Measurements from ENCODE around the gene SLC23A1.
"Not testable (repeated sequence)": the region's sequence is repeated elsewhere in the genome, so short reads cannot be mapped to it uniquely, and the experiment has no call there.

Gene SLC23A1

GRCh38 chr5:139410993-139411828 is 28.1 kb upstream of the SLC23A1 start:
- H2AFZ ChIP-seq (ENCODE audit: low read length), result no peak overlapping the region

GRCh38 chr5:139410121-139410992 is 27.3 kb upstream of the SLC23A1 start:
- no peak overlapping the region for H3K4me2 ChIP-seq (ENCODE audit: low read depth, low read length, poor library complexity, severe bottlenecking)
- no peaks in the 10 kb centered on the region for H3K9me3 ChIP-seq (ENCODE audit: insufficient read depth, low read depth, low read length)
- H2AFZ ChIP-seq (ENCODE audit: low read length), result no peak overlapping the region
- no peaks in the 10 kb centered on the region for H3F3A ChIP-seq (ENCODE audit: low read depth)
- TF ChIP-seq EZH2phosphoT487 (IDR thresholded peaks at IDR 0.05; ENCODE audit: borderline replicate concordance) (no peak), CTCF (conservative IDR thresholded peaks at IDR 0.05; ENCODE audit: low read length) (no peak)
- no peaks in the 10 kb centered on the region for H3K9me2 ChIP-seq (replicated peaks; ENCODE audit: low read depth, low read length)
- H3K4me3 ChIP-seq (ENCODE audit: low read length, poor library complexity, severe bottlenecking), result no peak overlapping the region
- no peaks in the 10 kb centered on the region for H3K27me3 ChIP-seq (ENCODE audit: insufficient read depth, low read length, poor library complexity, severe bottlenecking)
- no peak overlapping the region for H3K9ac ChIP-seq (ENCODE audit: low read depth, low read length, poor library complexity, severe bottlenecking)
- no peaks in the 10 kb centered on the region for H3K36me3 ChIP-seq (ENCODE audit: insufficient read depth, low read length)
- no peaks in the 10 kb centered on the region for H4K20me1 ChIP-seq (ENCODE audit: insufficient read depth, low read length, poor library complexity, severe bottlenecking)
- no peaks in the 10 kb centered on the region for H3K79me2 ChIP-seq (ENCODE audit: insufficient read depth, low read length)
- H3K4me1 ChIP-seq (ENCODE audit: insufficient read depth, low read length, poor library complexity, severe bottlenecking), result peaks cover 18% of the 10 kb centered on the region

More at GRCh38 chr5:139410993-139411828, 28.1 kb upstream of the SLC23A1 start:
- Histone ChIP-seq H3K9me3 (ENCODE audit: insufficient read depth, low read depth, low read length) (no peaks in the 10 kb centered on the region), H3K9ac (ENCODE audit: low read depth, low read length, poor library complexity, severe bottlenecking) (no peak overlapping the region), H3K4me2 (ENCODE audit: low read depth, low read length, poor library complexity, severe bottlenecking) (no peak overlapping the region), H3K79me2 (ENCODE audit: insufficient read depth, low read length) (no peaks in the 10 kb centered on the region), H3F3A (ENCODE audit: low read depth) (no peaks in the 10 kb centered on the region), H3K4me1 (ENCODE audit: insufficient read depth, low read length, poor library complexity, severe bottlenecking) (peaks cover 26% of the 10 kb centered on the region), H3K9me2 (replicated peaks; ENCODE audit: low read depth, low read length) (no peaks in the 10 kb centered on the region), H4K20me1 (ENCODE audit: insufficient read depth, low read length, poor library complexity, severe bottlenecking) (no peaks in the 10 kb centered on the region), H3K27me3 (ENCODE audit: insufficient read depth, low read length, poor library complexity, severe bottlenecking) (no peaks in the 10 kb centered on the region), H3K4me3 (ENCODE audit: low read length, poor library complexity, severe bottlenecking) (no peak overlapping the region), H3K36me3 (ENCODE audit: insufficient read depth, low read length) (no peaks in the 10 kb centered on the region)
- TF ChIP-seq EZH2phosphoT487 (IDR thresholded peaks at IDR 0.05; ENCODE audit: borderline replicate concordance), result no peak
- TF ChIP-seq CTCF (conservative IDR thresholded peaks at IDR 0.05; ENCODE audit: low read length), result no peak

- peaks cover 13% of the 10 kb centered on the region for H3K4me1 ChIP-seq (ENCODE audit: insufficient read depth, low read length, poor library complexity, severe bottlenecking)
- H3F3A ChIP-seq (ENCODE audit: low read depth), result not testable (repeated sequence)
Observed at GRCh38 chr5:139409116-139409515, 26.0 kb upstream of the SLC23A1 start.

More at GRCh38 chr5:139409116-139409515, 26.0 kb upstream of the SLC23A1 start:
- not testable (repeated sequence) for H3K9me2 ChIP-seq (replicated peaks; ENCODE audit: low read depth, low read length); H3K36me3 ChIP-seq (ENCODE audit: insufficient read depth, low read length); H2AFZ ChIP-seq (ENCODE audit: low read length); H3K4me2 ChIP-seq (ENCODE audit: low read depth, low read length, poor library complexity, severe bottlenecking); H3K9ac ChIP-seq (ENCODE audit: low read depth, low read length, poor library complexity, severe bottlenecking); H3K27me3 ChIP-seq (ENCODE audit: insufficient read depth, low read length, poor library complexity, severe bottlenecking); H3K9me3 ChIP-seq (ENCODE audit: insufficient read depth, low read depth, low read length); H3K79me2 ChIP-seq (ENCODE audit: insufficient read depth, low read length); H3K4me3 ChIP-seq (ENCODE audit: low read length, poor library complexity, severe bottlenecking); H4K20me1 ChIP-seq (ENCODE audit: insufficient read depth, low read length, poor library complexity, severe bottlenecking)

All from Loucy (cell line).